Coronary artery (tissue), 2 donors: Measurements from ENCODE around the gene ARFGAP1.

Experiments used
- DNase-seq: peaks from one replicate; pipeline ENCODE4 v3.0.0-alpha.2; 2017; ENCODE audit warnings: low spot score
- H3K27ac ChIP-seq, 2 donors: fragments of 200-600 bp; sonication (generic); one replicate each; pipeline ENCODE4 v1.5.1; 2016 to 2019
- H3K4me3 ChIP-seq: fragments of 200-600 bp; sonication (generic); 2 replicates; pipeline ENCODE4 v1.5.1; 2016; ENCODE audit warnings: mild to moderate bottlenecking, moderate library complexity
- CTCF ChIP-seq: fragments of 200-600 bp; sonication (generic); IDR thresholded peaks from one replicate; pipeline ENCODE4 v1.5.1; 2019; ENCODE audit warnings: antibody characterized with exemption

The ARFGAP1 gene

GRCh38 chr20:63272105-63273058 is at the start of gene ARFGAP1:
Gene ARFGAP1 (plus strand): TSS chr20:63272813. CDS start chr20:63275581, 2,768 bp downstream.
- peak within 1 kb of the TSS; percentile 98 for H3K4me3 ChIP-seq
- DNase-seq: peak; percentile 88
- H3K27ac ChIP-seq: peak within 1 kb of the TSS; percentile 76 to 81
- TF ChIP-seq CTCF: no peak

DNA sequence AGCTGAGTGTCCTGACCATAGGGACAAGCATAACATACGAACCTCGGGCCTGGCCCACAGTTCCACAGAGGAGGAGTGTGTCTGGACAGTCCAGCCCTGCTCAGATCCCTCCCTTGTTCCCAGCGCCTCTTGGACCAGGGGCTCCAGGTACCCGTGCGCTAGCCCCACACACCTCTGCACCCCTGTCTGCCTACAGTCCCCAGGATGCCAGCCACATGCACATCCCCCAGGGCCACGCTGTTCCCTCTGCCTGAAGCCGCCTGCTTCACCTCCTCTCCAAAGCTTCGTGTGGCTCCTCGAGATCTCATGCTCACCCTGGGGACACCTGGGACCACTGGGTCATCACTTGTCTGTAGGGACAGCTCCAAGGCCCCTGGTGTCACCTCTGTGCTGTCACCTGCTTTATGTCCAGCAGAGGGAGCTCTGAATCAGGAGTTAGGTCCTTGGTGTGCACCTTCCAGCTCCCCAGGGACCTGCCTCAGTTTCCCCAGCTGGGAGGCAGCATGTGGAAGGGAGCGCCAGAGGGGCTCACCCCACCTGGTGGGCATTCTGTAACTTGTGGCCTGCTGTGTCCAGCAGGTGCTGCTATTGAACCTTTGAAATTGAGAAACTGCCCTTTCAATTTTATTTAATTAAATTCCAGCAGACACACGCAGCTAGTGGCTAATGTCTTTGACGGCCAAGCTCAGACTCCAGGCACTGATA is 49.3 kb upstream of the ARFGAP1 start:
- TF ChIP-seq CTCF: peak; percentile 24
- Histone ChIP-seq H3K27ac (no peak overlapping the region), H3K4me3 (no peak overlapping the region)
- DNase-seq: no peak

DNA sequence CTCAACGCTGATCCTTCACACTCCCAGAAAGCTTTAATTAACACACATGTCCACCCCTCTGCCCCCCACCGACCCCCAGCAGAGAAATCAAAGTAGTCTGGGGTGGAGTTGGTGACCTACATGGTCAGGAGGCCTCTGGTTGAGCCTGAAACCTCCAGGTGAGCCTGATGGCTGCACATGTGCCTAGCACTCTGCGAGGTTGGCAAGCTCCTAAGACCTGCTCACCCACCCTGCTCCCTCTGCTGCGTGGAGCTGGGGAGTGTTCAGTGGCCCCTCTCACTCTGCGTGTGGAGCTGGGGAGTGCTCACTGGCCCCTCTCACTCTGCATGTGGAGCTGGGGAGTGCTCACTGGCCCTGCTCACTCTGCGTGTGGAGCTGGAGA is 48.8 kb upstream of the ARFGAP1 start:
- Histone ChIP-seq H3K4me3 (no peak overlapping the region), H3K27ac (no peak overlapping the region)
- DNase-seq: no peak
- TF ChIP-seq CTCF: no peak

DNA sequence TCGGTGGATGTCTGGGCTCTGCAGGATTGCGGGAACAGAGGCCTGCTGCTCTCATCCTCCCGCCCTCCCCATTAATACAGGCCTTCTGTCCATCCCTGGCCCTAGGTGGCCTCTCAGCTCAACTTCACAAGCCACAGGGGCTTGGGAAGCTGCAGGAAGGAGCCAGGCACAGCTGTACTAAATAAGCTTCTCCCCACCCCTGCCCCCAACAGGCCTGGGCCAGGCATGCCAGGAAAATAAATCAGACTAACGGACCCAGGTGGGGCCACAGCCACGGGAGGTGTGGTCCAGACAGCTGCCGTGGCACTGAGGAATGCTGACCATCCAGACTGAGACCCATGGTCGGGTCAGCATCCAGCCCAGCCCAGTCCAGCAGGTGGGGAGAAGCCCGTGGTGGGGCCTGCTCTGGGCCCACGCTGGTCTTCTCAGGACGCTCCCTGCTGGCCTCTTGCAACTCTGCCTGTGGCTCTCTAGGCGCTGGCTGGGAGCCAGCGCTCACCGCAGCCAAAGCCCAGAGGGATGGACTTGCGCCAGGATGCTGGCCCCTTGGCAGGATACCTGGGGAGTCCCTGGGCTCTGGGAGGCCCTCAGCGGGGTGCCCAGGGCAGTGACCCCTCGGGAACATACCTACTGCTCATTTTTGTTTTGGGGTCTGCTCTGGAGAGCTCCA is 48.1 kb upstream of the ARFGAP1 start:
- no peak for TF ChIP-seq CTCF
- DNase-seq: no peak
- Histone ChIP-seq H3K27ac (no peak overlapping the region), H3K4me3 (no peak overlapping the region)

- Histone ChIP-seq H3K4me3 (no peak overlapping the region), H3K27ac (no peak overlapping the region)
- no peak for TF ChIP-seq CTCF
- DNase-seq: no peak
Measured at GRCh38 chr20:63225082-63225454, 47.5 kb upstream of the ARFGAP1 start.

- H3K4me3 ChIP-seq: no peak overlapping the region
- TF ChIP-seq CTCF: no peak
- no peak overlapping the region for H3K27ac ChIP-seq
- DNase-seq: no peak
Measured at GRCh38 chr20:63226042-63226943, 46.3 kb upstream of the ARFGAP1 start.
